GM13977 (cell line): ENCODE measurements around the gene ERC1.

Source experiments
- DNase-seq: peaks from one replicate; pipeline ENCODE4 v3.0.0; 2012; ENCODE audit warnings: low spot score
- CTCF ChIP-seq: IDR thresholded peaks from 2 replicates; pipeline ENCODE4 v1.5.1; 2012; ENCODE audit warnings: mild to moderate bottlenecking, control low read depth; ENCODE audit not compliant: insufficient read depth; ENCODE audit errors: extremely low read depth, missing control alignments
- in situ Hi-C: fragments of 300-500 bp; cut with MboI; formaldehyde crosslinking; loops from one replicate; pipeline ENCODE4 v1.12.0; 2022; ENCODE audit warnings: low sequenced_read_pairs, low pct_unique_long_range_greater_than_20kb, mixed read lengths, inconsistent platforms; ENCODE audit not compliant: unreplicated experiment

ERC1 gene

GRCh38 chr12:1343422-1343821 lies 352.4 kb downstream of the ERC1 start:
- no peak for TF ChIP-seq CTCF
- in situ Hi-C loops, result no loop called here
- DNase-seq, result no peak

GRCh38 chr12:1344245-1344644 lies 353.2 kb downstream of the ERC1 start:
- no peak for TF ChIP-seq CTCF
- no peak for DNase-seq
- in situ Hi-C loops, result no loop called here

GRCh38 chr12:1346126-1346525 lies 355.1 kb downstream of the ERC1 start:
- in situ Hi-C loops, result no loop called here
- no peak for DNase-seq

GRCh38 chr12:1347294-1347693 lies 356.3 kb downstream of the ERC1 start:
- in situ Hi-C loops, result no loop called here
- no peak for DNase-seq
- no peak for TF ChIP-seq CTCF

More at GRCh38 chr12:1346126-1346525, 355.1 kb downstream of the ERC1 start:
- TF ChIP-seq CTCF, result no peak

- in situ Hi-C loops, result no loop called here
- no peak for DNase-seq
- no peak for TF ChIP-seq CTCF
These were observed 357.6 kb downstream of the ERC1 start for GRCh38 chr12:1348606-1349005.

- no peak for TF ChIP-seq CTCF
- in situ Hi-C loops, result no loop called here
- DNase-seq, result no peak
These were observed 359.3 kb downstream of the ERC1 start for GRCh38 chr12:1350055-1350933.
